Femur (tissue), 1 donor: Measurements from ENCODE around the gene LGALS7B.
"Not testable (repeated sequence)": the region's sequence is repeated elsewhere in the genome, so short reads cannot be mapped to it uniquely, and the experiment has no call there.

Experiments
- DNase-seq: peaks from one replicate; pipeline ENCODE4 v3.0.0-alpha.2; 2017

LGALS7B gene

GRCh38 chr19:38788478-38789243, at the start of gene LGALS7B:
LGALS7B (plus strand) TSS chr19:38789200; CDS start chr19:38789227, 27 bp downstream.
- DNase-seq, result no peak

GRCh38 chr19:38739440-38740256, 49.4 kb upstream of the LGALS7B start:
- no peak for DNase-seq

GRCh38 chr19:38740257-38740592, 48.8 kb upstream of the LGALS7B start:
- no peak for DNase-seq

GRCh38 chr19:38740932-38741331, 48.1 kb upstream of the LGALS7B start:
- DNase-seq, result no peak

- no peak for DNase-seq
Measured at GRCh38 chr19:38741670-38742069, 47.3 kb upstream of the LGALS7B start.

GRCh38 chr19:38742296-38742695, 46.7 kb upstream of the LGALS7B start:
- no peak for DNase-seq

- DNase-seq, result no peak
Measured at GRCh38 chr19:38742906-38743305, 46.1 kb upstream of the LGALS7B start.

GRCh38 chr19:38743394-38744297, 45.4 kb upstream of the LGALS7B start:
- no peak for DNase-seq

GRCh38 chr19:38744298-38744681, 44.7 kb upstream of the LGALS7B start, which contains the start of gene CAPN12:
CAPN12 (minus strand) TSS chr19:38744474; CDS start chr19:38744165, 309 bp downstream.
- DNase-seq, result no peak

- DNase-seq, result no peak
Measured at GRCh38 chr19:38744874-38745273, 44.1 kb upstream of the LGALS7B start.

GRCh38 chr19:38745316-38745715, 43.7 kb upstream of the LGALS7B start:
- DNase-seq, result no peak

GRCh38 chr19:38753783-38754182, 35.2 kb upstream of the LGALS7B start:
- DNase-seq, result not testable (repeated sequence)

GRCh38 chr19:38754196-38754595, 34.8 kb upstream of the LGALS7B start:
- DNase-seq, result not testable (repeated sequence)

GRCh38 chr19:38759590-38760003, 29.4 kb upstream of the LGALS7B start:
- no peak for DNase-seq

- not testable (repeated sequence) for DNase-seq
Measured at GRCh38 chr19:38760805-38761517, 28.0 kb upstream of the LGALS7B start.

- DNase-seq, result not testable (repeated sequence)
Measured at GRCh38 chr19:38761884-38762389, 27.1 kb upstream of the LGALS7B start.

GRCh38 chr19:38763795-38764220, 25.2 kb upstream of the LGALS7B start:
- DNase-seq, result no peak

GRCh38 chr19:38765214-38765613, 23.8 kb upstream of the LGALS7B start:
- no peak for DNase-seq

GRCh38 chr19:38766276-38767047, 22.5 kb upstream of the LGALS7B start:
- DNase-seq, result no peak

GRCh38 chr19:38769635-38770211, 19.3 kb upstream of the LGALS7B start:
- peak; percentile 92 for DNase-seq
